A673 (cell line): ENCODE measurements around the gene ZNF772. TPM values are rescaled to one million over a fixed set of nuclear protein-coding genes. Genes with fewer than 3 reads are reported as not detected.
A peak's percentile ranks its signal among the peaks of the same experiment; 100 is the strongest.

ENCODE experiments used
- BruUV-seq: library from RNA; stranded (reverse); fragments of 400-500 nt; replicated peaks from 2 replicates; lab custom pipeline; 2021; lab: Mats Ljungman, UMichigan
- CTCF ChIA-PET: fragments of 300-600 bp; sonication (Branson Sonifier 250); formaldehyde crosslinking; loops from one replicate; lab custom pipeline; 2022; ENCODE audit warnings: antibody characterized with exemption; lab: Charles Lee
- POLR2A ChIA-PET: fragments of 300-600 bp; sonication (Branson Sonifier 250); formaldehyde crosslinking; loops from one replicate; lab custom pipeline; 2022; ENCODE audit warnings: antibody characterized with exemption; ENCODE audit not compliant: low non-redundant PET; lab: Charles Lee
- DNase-seq: peaks from one replicate; pipeline ENCODE4 v3.0.0-alpha.2; 2015; ENCODE audit warnings: low spot score
- H3K27ac ChIP-seq: fragments of 200-600 bp; sonication (generic); 2 replicates; pipeline ENCODE4 v1.5.1; 2016; ENCODE audit warnings: mixed run types, low read depth, mild to moderate bottlenecking, mixed read lengths, antibody characterized with exemption, low read length; ENCODE audit not compliant: poor library complexity, severe bottlenecking
- H3K27me3 ChIP-seq: fragments of 200-600 bp; sonication (generic); replicated peaks from 2 replicates; pipeline ENCODE4 v1.6.1; 2017; ENCODE audit warnings: mixed run types, low read depth, mild to moderate bottlenecking, mixed read lengths, antibody characterized with exemption, low read length; ENCODE audit not compliant: insufficient read depth, poor library complexity
- H3K36me3 ChIP-seq: fragments of 200-600 bp; sonication (generic); 2 replicates; pipeline ENCODE4 v1.6.1; 2016; ENCODE audit warnings: mixed run types, mild to moderate bottlenecking, mixed read lengths, antibody characterized with exemption, low read length; ENCODE audit not compliant: insufficient read depth, poor library complexity, severe bottlenecking
- H3K4me1 ChIP-seq: fragments of 200-600 bp; sonication (generic); 2 replicates; pipeline ENCODE4 v1.6.1; 2017; ENCODE audit warnings: mixed run types, mild to moderate bottlenecking, mixed read lengths, antibody characterized with exemption, low read length; ENCODE audit not compliant: insufficient read depth, poor library complexity, severe bottlenecking
- H3K4me3 ChIP-seq: fragments of 200-600 bp; sonication (generic); 2 replicates; pipeline ENCODE4 v1.5.1; 2016; ENCODE audit warnings: low read depth, mixed run types, mild to moderate bottlenecking, mixed read lengths, low read length; ENCODE audit not compliant: poor library complexity, severe bottlenecking
- H3K9me3 ChIP-seq: fragments of 200-600 bp; sonication (generic); 2 replicates; pipeline ENCODE4 v1.6.1; 2016; ENCODE audit warnings: mixed run types, low read depth, mild to moderate bottlenecking, mixed read lengths, antibody characterized with exemption, low read length; ENCODE audit not compliant: poor library complexity, severe bottlenecking
- CTCF ChIP-seq: fragments of 300-800, 200-600 bp; sonication (generic); conservative IDR thresholded peaks from 2 replicates; pipeline ENCODE4 v1.5.1; 2017; ENCODE audit warnings: low read depth, mild to moderate bottlenecking, antibody characterized with exemption, low read length, moderate library complexity, mixed read lengths
- EZH2 ChIP-seq: fragments of 200-600 bp; sonication (generic); IDR thresholded peaks from 2 replicates; pipeline ENCODE4 v1.6.1; 2017; ENCODE audit warnings: borderline replicate concordance, low read depth, mild to moderate bottlenecking, mixed read lengths, antibody characterized with exemption, low read length; ENCODE audit not compliant: poor library complexity, severe bottlenecking
- intact Hi-C: fragments of 100-400 bp; cut with micrococcal nuclease; formaldehyde crosslinking; loops from one replicate; pipeline ENCODE4 v1.10.0; 2022; ENCODE audit not compliant: unreplicated experiment
- total RNA-seq: library from RNA; stranded (reverse); gene quantifications from 2 replicates; pipeline ENCODE4 v1.2.3, GENCODE V29; 2021

Gene ZNF772
- total RNA-seq, 1 experiment from 2014 or later, result 21.2 TPM

- CTCF ChIA-PET, result no interaction called here
- Histone ChIP-seq H3K27me3 (no peaks in the 10 kb centered on the region), H3K4me1 (peaks cover 7% of the 10 kb centered on the region), H3K36me3 (no peaks in the 10 kb centered on the region), H3K9me3 (no peaks in the 10 kb centered on the region), H3K4me3 (peak overlapping the region; percentile 83), H3K27ac (peak overlapping the region; percentile 68)
- peak; percentile 10 for DNase-seq
- no peak for TF ChIP-seq CTCF
- TF ChIP-seq EZH2, result no peak
- POLR2A ChIA-PET, result interaction anchor here (0.5 kb wide), 1 partner anchor 69 kb away, joined by 10 read pairs; no protein-coding TSS in a partner anchor
- intact Hi-C loops, result no loop called here
- BruUV-seq, result TSS peak; percentile 90
Measured at GRCh38 chr19:57434386-57435061, 42.8 kb downstream of the ZNF772 start.

GRCh38 chr19:57421037-57421436, 56.3 kb downstream of the ZNF772 start:
- peaks cover 34% of the 10 kb centered on the region for H3K36me3 ChIP-seq
- H3K4me3 ChIP-seq, result no peak overlapping the region
- CTCF ChIA-PET, result no interaction called here
- intact Hi-C loops, result no loop called here
- TF ChIP-seq CTCF (no peak), EZH2 (no peak)
- POLR2A ChIA-PET, result no interaction called here
- BruUV-seq, result no TSS peak
- H3K9me3 ChIP-seq, result peaks cover 14% of the 10 kb centered on the region
- no peak overlapping the region for H3K27ac ChIP-seq
- no peaks in the 10 kb centered on the region for H3K4me1 ChIP-seq
- no peak for DNase-seq
- H3K27me3 ChIP-seq, result no peaks in the 10 kb centered on the region

- Histone ChIP-seq H3K36me3 (peaks cover 34% of the 10 kb centered on the region), H3K4me3 (no peak overlapping the region), H3K27me3 (no peaks in the 10 kb centered on the region), H3K27ac (no peak overlapping the region), H3K4me1 (no peaks in the 10 kb centered on the region), H3K9me3 (peaks cover 14% of the 10 kb centered on the region)
- intact Hi-C loops, result no loop called here
- ChIA-PET POLR2A (no interaction called here), CTCF (no interaction called here)
- BruUV-seq, result no TSS peak
- no peak for TF ChIP-seq CTCF
- TF ChIP-seq EZH2, result no peak
- DNase-seq, result no peak
Measured at GRCh38 chr19:57419439-57419838, 57.9 kb downstream of the ZNF772 start.

Other genes starting within 250 kb of the ZNF772 start
- 1.2 and 1.5 TPM in 2 replicates for gene AURKC, start 246.5 kb downstream of the ZNF772 start, total RNA-seq
- 11.7 and 14.7 TPM in 2 replicates for gene ZNF805, start 236.9 kb downstream of the ZNF772 start, total RNA-seq
- 53.3 and 58.4 TPM in 2 replicates for gene ZNF460, start 197.1 kb downstream of the ZNF772 start, total RNA-seq
- 10.1 and 10.6 TPM in 2 replicates for gene ZNF543, start 157.1 kb downstream of the ZNF772 start, total RNA-seq
- gene ZNF304, start 126.3 kb downstream of the ZNF772 start, total RNA-seq, result 10.2 and 11.0 TPM in 2 replicates
- gene TRAPPC2B, start 114.0 kb downstream of the ZNF772 start, total RNA-seq, result 16.8 and 18.7 TPM in 2 replicates
- gene ZNF547, start 114.0 kb downstream of the ZNF772 start, total RNA-seq, result 5.0 and 6.1 TPM in 2 replicates
- gene ZNF548, start 87.7 kb downstream of the ZNF772 start, total RNA-seq, result 16.9 TPM in 2 replicates
- 13.1 and 19.2 TPM in 2 replicates for gene ZNF17, start 66.4 kb downstream of the ZNF772 start, total RNA-seq
- gene ZNF749, start 42.2 kb downstream of the ZNF772 start, total RNA-seq, result 21.6 and 22.9 TPM in 2 replicates
- 0.41 and 0.83 TPM in 2 replicates for gene VN1R1, start 20.4 kb downstream of the ZNF772 start, total RNA-seq
- 12.4 and 14.6 TPM in 2 replicates for gene ZNF419, start 10.2 kb upstream of the ZNF772 start, total RNA-seq
- gene ZNF773, start 22.4 kb upstream of the ZNF772 start, total RNA-seq, result 9.7 and 13.4 TPM in 2 replicates
- gene ZNF549, start 49.8 kb upstream of the ZNF772 start, total RNA-seq, result 8.5 and 10.1 TPM in 2 replicates
- gene ZNF550, start 82.3 kb upstream of the ZNF772 start, total RNA-seq, result 9.6 and 11.5 TPM in 2 replicates
- gene ZNF416, start 101.3 kb upstream of the ZNF772 start, total RNA-seq, result 6.8 and 7.1 TPM in 2 replicates
- gene ZIK1, start 106.6 kb upstream of the ZNF772 start, total RNA-seq, result 16.3 and 16.7 TPM in 2 replicates
- gene ZNF530, start 122.3 kb upstream of the ZNF772 start, total RNA-seq, result 9.4 and 11.3 TPM in 2 replicates
- 24.3 and 24.7 TPM in 2 replicates for gene ZNF134, start 136.7 kb upstream of the ZNF772 start, total RNA-seq
- gene ZNF211, start 155.6 kb upstream of the ZNF772 start, total RNA-seq, result 8.2 and 10.1 TPM in 2 replicates
- gene ZSCAN4, start 191.4 kb upstream of the ZNF772 start, total RNA-seq, result not detected in 2 replicates
- gene ZNF551, start 204.4 kb upstream of the ZNF772 start, total RNA-seq, result 12.7 and 17.8 TPM in 2 replicates
- 4.0 and 4.4 TPM in 2 replicates for gene ZNF154, start 231.6 kb upstream of the ZNF772 start, total RNA-seq